A673 (cell line): ENCODE data around the gene PUS3. TPM values are rescaled to one million over a fixed set of nuclear protein-coding genes. Genes with fewer than 3 reads are reported as not detected.

Experiments
- BruUV-seq: library from RNA; stranded (reverse); fragments of 400-500 nt; replicated peaks from 2 replicates; lab custom pipeline; 2021; lab: Mats Ljungman, UMichigan
- CTCF ChIA-PET: fragments of 300-600 bp; sonication (Branson Sonifier 250); formaldehyde crosslinking; loops from one replicate; lab custom pipeline; 2022; ENCODE audit warnings: antibody characterized with exemption; lab: Charles Lee
- POLR2A ChIA-PET: fragments of 300-600 bp; sonication (Branson Sonifier 250); formaldehyde crosslinking; loops from one replicate; lab custom pipeline; 2022; ENCODE audit warnings: antibody characterized with exemption; ENCODE audit not compliant: low non-redundant PET; lab: Charles Lee
- DNase-seq: peaks from one replicate; pipeline ENCODE4 v3.0.0-alpha.2; 2015; ENCODE audit warnings: low spot score
- H3K27ac ChIP-seq: fragments of 200-600 bp; sonication (generic); 2 replicates; pipeline ENCODE4 v1.5.1; 2016; ENCODE audit warnings: mixed run types, low read depth, mild to moderate bottlenecking, mixed read lengths, antibody characterized with exemption, low read length; ENCODE audit not compliant: poor library complexity, severe bottlenecking
- H3K27me3 ChIP-seq: fragments of 200-600 bp; sonication (generic); replicated peaks from 2 replicates; pipeline ENCODE4 v1.6.1; 2017; ENCODE audit warnings: mixed run types, low read depth, mild to moderate bottlenecking, mixed read lengths, antibody characterized with exemption, low read length; ENCODE audit not compliant: insufficient read depth, poor library complexity
- H3K36me3 ChIP-seq: fragments of 200-600 bp; sonication (generic); 2 replicates; pipeline ENCODE4 v1.6.1; 2016; ENCODE audit warnings: mixed run types, mild to moderate bottlenecking, mixed read lengths, antibody characterized with exemption, low read length; ENCODE audit not compliant: insufficient read depth, poor library complexity, severe bottlenecking
- H3K4me1 ChIP-seq: fragments of 200-600 bp; sonication (generic); 2 replicates; pipeline ENCODE4 v1.6.1; 2017; ENCODE audit warnings: mixed run types, mild to moderate bottlenecking, mixed read lengths, antibody characterized with exemption, low read length; ENCODE audit not compliant: insufficient read depth, poor library complexity, severe bottlenecking
- H3K4me3 ChIP-seq: fragments of 200-600 bp; sonication (generic); 2 replicates; pipeline ENCODE4 v1.5.1; 2016; ENCODE audit warnings: low read depth, mixed run types, mild to moderate bottlenecking, mixed read lengths, low read length; ENCODE audit not compliant: poor library complexity, severe bottlenecking
- H3K9me3 ChIP-seq: fragments of 200-600 bp; sonication (generic); 2 replicates; pipeline ENCODE4 v1.6.1; 2016; ENCODE audit warnings: mixed run types, low read depth, mild to moderate bottlenecking, mixed read lengths, antibody characterized with exemption, low read length; ENCODE audit not compliant: poor library complexity, severe bottlenecking
- EZH2 ChIP-seq: fragments of 200-600 bp; sonication (generic); IDR thresholded peaks from 2 replicates; pipeline ENCODE4 v1.6.1; 2017; ENCODE audit warnings: borderline replicate concordance, low read depth, mild to moderate bottlenecking, mixed read lengths, antibody characterized with exemption, low read length; ENCODE audit not compliant: poor library complexity, severe bottlenecking
- intact Hi-C: fragments of 100-400 bp; cut with micrococcal nuclease; formaldehyde crosslinking; loops from one replicate; pipeline ENCODE4 v1.10.0; 2022; ENCODE audit not compliant: unreplicated experiment
- total RNA-seq: library from RNA; stranded (reverse); gene quantifications from 2 replicates; pipeline ENCODE4 v1.2.3, GENCODE V29; 2021
- TF ChIP-seq, protein P1 (sequence below): fragments of 300-800, 200-600 bp; sonication (generic); conservative IDR thresholded peaks from 2 replicates; pipeline ENCODE4 v1.5.1; 2017; ENCODE audit warnings: low read depth, mild to moderate bottlenecking, antibody characterized with exemption, low read length, moderate library complexity, mixed read lengths

The PUS3 gene
- total RNA-seq, 1 experiment from 2014 or later, result 18.7 TPM

DNA sequence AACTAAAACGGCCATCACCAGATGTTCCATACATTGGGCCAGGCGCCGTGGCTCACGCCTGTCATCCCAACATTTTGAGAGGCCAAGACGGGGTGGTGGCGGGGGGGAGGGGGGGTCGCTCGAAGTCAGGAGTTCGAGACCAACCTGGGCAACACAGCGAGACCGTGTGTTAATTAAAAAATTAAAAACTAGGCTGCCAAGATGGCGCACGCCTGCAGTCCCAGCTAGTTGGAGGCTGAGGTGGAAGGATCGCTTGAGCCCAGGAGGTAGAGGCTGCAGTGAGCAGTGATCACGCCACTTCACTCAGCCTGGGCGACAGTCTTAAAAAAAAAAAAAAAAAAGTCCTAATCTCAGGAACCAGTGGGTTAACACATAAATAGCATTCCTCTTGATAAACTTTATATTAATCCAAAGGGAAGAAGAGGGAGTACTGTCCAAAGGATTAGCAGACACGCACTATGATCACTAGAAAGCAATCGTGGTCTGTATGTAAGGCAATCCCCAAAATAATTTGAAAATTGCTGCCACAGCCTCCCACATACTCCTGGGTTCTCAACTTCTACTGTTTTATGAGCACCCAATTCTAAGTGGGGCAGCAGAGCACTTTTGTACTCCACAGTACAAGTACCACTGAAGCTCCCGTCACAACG, 604 bp downstream of the PUS3 start:
- Histone ChIP-seq H3K9me3 (no peaks in the 10 kb centered on the region), H3K4me1 (peaks cover 18% of the 10 kb centered on the region), H3K4me3 (peak overlapping the region; percentile 59), H3K36me3 (peaks cover 15% of the 10 kb centered on the region), H3K27me3 (peaks cover 24% of the 10 kb centered on the region), H3K27ac (peak overlapping the region; percentile 32)
- TF ChIP-seq, protein P1, sequence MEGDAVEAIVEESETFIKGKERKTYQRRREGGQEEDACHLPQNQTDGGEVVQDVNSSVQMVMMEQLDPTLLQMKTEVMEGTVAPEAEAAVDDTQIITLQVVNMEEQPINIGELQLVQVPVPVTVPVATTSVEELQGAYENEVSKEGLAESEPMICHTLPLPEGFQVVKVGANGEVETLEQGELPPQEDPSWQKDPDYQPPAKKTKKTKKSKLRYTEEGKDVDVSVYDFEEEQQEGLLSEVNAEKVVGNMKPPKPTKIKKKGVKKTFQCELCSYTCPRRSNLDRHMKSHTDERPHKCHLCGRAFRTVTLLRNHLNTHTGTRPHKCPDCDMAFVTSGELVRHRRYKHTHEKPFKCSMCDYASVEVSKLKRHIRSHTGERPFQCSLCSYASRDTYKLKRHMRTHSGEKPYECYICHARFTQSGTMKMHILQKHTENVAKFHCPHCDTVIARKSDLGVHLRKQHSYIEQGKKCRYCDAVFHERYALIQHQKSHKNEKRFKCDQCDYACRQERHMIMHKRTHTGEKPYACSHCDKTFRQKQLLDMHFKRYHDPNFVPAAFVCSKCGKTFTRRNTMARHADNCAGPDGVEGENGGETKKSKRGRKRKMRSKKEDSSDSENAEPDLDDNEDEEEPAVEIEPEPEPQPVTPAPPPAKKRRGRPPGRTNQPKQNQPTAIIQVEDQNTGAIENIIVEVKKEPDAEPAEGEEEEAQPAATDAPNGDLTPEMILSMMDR, result no peak
- no peak for TF ChIP-seq EZH2
- ChIA-PET POLR2A (interaction anchor here (1.2 kb wide), 1 partner anchor 14 kb away, joined by 7 read pairs; no protein-coding TSS in a partner anchor), CTCF (no interaction called here)
- TSS peak; percentile 87 for BruUV-seq
- intact Hi-C loops, result no loop called here
- no peak for DNase-seq

GRCh38 chr11:125901872-125902271, 1.1 kb downstream of the PUS3 start:
- H3K27ac ChIP-seq, result no peak overlapping the region
- H3K36me3 ChIP-seq, result peaks cover 15% of the 10 kb centered on the region
- H3K27me3 ChIP-seq, result peaks cover 24% of the 10 kb centered on the region
- BruUV-seq, result no TSS peak
- CTCF ChIA-PET, result no interaction called here
- DNase-seq, result no peak
- TF ChIP-seq, protein P1, result no peak
- no peak for TF ChIP-seq EZH2
- POLR2A ChIA-PET, result no interaction called here
- intact Hi-C loops, result no loop called here
- H3K4me3 ChIP-seq, result peak overlapping the region; percentile 59
- H3K4me1 ChIP-seq, result peaks cover 18% of the 10 kb centered on the region
- no peaks in the 10 kb centered on the region for H3K9me3 ChIP-seq

- POLR2A ChIA-PET, result no interaction called here
- intact Hi-C loops, result no loop called here
- CTCF ChIA-PET, result no interaction called here
- Histone ChIP-seq H3K27me3 (no peaks in the 10 kb centered on the region), H3K9me3 (no peaks in the 10 kb centered on the region), H3K36me3 (peaks cover 38% of the 10 kb centered on the region), H3K4me3 (no peak overlapping the region), H3K4me1 (peaks cover 12% of the 10 kb centered on the region), H3K27ac (no peak overlapping the region)
- BruUV-seq, result no TSS peak
- no peak for DNase-seq
- TF ChIP-seq, protein P1, result no peak
- TF ChIP-seq EZH2, result no peak
These were observed 10.0 kb downstream of the PUS3 start for GRCh38 chr11:125892994-125893393.
